Measurements from ENCODE around the gene EGFL6.
"Not testable (repeated sequence)": the region's sequence is repeated elsewhere in the genome, so short reads cannot be mapped to it uniquely, and the experiment has no call there.

EGFL6 gene

DNA sequence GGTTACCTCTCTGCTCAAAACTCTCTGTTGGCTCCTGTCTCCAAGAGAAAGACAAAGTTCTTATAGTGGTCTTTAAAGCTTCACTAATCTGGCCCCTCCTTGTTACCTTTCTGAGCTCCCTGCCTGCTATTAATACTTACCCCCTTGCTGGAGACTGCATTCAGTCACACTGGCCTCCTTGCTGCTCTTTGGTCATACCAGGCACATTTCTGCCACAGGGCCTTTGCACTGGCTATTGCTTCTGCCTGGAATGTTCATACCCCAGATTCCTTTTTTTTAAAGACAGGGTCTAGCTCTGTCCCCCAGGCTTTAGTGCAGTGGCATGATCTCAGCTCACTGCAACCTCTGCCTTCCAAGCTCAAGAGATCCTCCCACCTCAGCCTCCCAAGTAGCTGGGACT is 103.6 kb downstream of the EGFL6 start:
- TF ChIP-seq POLR2AphosphoS5 (IDR thresholded peaks at IDR 0.05; ENCODE audit: low read depth, low read length) (no peak), TAF1 (IDR thresholded peaks at IDR 0.05; ENCODE audit: low read depth, low read length) (no peak), POU2F2 (IDR thresholded peaks at IDR 0.05; ENCODE audit: low read depth, low read length) (no peak), POLR2A (IDR thresholded peaks at IDR 0.05; ENCODE audit: low read depth, low read length) (no peak), SPI1 (IDR thresholded peaks at IDR 0.05; ENCODE audit: low read depth, low read length) (no peak), PAX5 (IDR thresholded peaks at IDR 0.05; ENCODE audit: insufficient read depth, low read length, severe bottlenecking) (no peak)
- DNase-seq (ENCODE audit: insufficient read length, low spot score) (no peak), FAIRE-seq (no peak)

DNA sequence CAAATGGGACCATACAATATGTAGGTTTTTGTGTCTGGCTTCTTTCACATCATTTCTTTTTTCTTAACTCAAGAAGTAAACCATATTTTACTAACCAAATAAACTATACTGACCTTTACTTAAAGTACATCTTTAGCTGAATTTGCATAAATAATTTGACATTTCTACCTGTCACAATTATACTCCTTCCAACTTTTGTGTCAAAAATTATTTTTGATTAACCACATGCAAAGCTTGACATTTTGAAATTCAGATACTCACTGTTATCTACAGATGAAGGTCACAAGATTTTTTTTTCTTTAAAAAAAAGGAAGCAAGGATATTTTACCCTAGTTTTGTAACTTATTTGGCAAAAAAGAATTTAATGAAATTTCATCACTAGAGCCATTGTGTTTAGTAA is 107.5 kb downstream of the EGFL6 start:
- FAIRE-seq (no peak), DNase-seq (ENCODE audit: insufficient read length, low spot score) (no peak)
- TF ChIP-seq POLR2A (IDR thresholded peaks at IDR 0.05; ENCODE audit: low read depth, low read length): no peak
- TF ChIP-seq POLR2AphosphoS5 (IDR thresholded peaks at IDR 0.05; ENCODE audit: low read depth, low read length): no peak
- no peak for TF ChIP-seq TAF1 (IDR thresholded peaks at IDR 0.05; ENCODE audit: low read depth, low read length)
- no peak for TF ChIP-seq POU2F2 (IDR thresholded peaks at IDR 0.05; ENCODE audit: low read depth, low read length)
- TF ChIP-seq PAX5 (IDR thresholded peaks at IDR 0.05; ENCODE audit: insufficient read depth, low read length, severe bottlenecking): no peak
- TF ChIP-seq SPI1 (IDR thresholded peaks at IDR 0.05; ENCODE audit: low read depth, low read length): no peak

DNA sequence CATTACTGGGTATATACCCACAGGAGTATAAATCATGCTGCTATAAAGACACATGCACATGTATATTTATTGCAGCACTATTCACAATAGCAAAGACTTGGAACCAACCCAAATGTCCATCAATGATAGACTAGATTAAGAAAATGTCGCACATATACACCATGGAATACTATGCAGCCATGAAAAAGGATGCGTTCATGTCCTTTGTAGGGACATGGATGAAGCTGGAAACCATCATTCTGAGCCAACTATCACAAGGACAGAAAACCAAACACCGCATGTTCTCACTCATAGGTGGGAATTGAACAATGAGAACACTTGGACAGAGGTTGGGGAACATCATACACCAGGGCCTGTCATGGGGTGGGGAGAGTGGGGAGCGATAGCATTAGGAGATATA is 110.3 kb downstream of the EGFL6 start:
- FAIRE-seq; DNase-seq (ENCODE audit: insufficient read length, low spot score): not testable (repeated sequence)

DNA sequence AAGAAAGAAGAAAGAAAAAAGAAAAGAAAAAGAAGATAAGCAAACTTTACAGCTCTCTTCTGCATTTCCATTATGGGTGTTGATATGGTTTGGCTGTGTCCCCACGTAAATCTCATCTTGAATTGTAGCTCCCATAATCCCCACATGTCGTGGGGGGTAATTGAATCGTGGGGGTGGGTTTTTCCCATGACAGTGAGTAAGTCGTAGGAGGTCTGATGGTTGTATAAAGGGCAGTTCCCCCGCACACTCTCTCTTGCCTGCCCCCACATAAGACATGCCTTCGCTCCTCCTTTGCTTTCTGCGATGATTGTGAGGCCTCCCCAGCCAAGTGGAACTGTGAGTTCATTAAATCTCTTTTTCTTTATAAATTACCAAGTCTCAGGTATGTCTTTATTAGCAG is 112.2 kb downstream of the EGFL6 start:
- no peak for DNase-seq (ENCODE audit: insufficient read length, low spot score)
- FAIRE-seq: no peak
- TF ChIP-seq TAF1 (IDR thresholded peaks at IDR 0.05; ENCODE audit: low read depth, low read length): no peak
- TF ChIP-seq SPI1 (IDR thresholded peaks at IDR 0.05; ENCODE audit: low read depth, low read length): no peak
- TF ChIP-seq POLR2A (IDR thresholded peaks at IDR 0.05; ENCODE audit: low read depth, low read length): no peak
- TF ChIP-seq PAX5 (IDR thresholded peaks at IDR 0.05; ENCODE audit: insufficient read depth, low read length, severe bottlenecking): no peak
- TF ChIP-seq POLR2AphosphoS5 (IDR thresholded peaks at IDR 0.05; ENCODE audit: low read depth, low read length): no peak
- no peak for TF ChIP-seq POU2F2 (IDR thresholded peaks at IDR 0.05; ENCODE audit: low read depth, low read length)

All from GM12891 (cell line).